Measurements from ENCODE around the gene ENGASE.

Gene ENGASE

DNA sequence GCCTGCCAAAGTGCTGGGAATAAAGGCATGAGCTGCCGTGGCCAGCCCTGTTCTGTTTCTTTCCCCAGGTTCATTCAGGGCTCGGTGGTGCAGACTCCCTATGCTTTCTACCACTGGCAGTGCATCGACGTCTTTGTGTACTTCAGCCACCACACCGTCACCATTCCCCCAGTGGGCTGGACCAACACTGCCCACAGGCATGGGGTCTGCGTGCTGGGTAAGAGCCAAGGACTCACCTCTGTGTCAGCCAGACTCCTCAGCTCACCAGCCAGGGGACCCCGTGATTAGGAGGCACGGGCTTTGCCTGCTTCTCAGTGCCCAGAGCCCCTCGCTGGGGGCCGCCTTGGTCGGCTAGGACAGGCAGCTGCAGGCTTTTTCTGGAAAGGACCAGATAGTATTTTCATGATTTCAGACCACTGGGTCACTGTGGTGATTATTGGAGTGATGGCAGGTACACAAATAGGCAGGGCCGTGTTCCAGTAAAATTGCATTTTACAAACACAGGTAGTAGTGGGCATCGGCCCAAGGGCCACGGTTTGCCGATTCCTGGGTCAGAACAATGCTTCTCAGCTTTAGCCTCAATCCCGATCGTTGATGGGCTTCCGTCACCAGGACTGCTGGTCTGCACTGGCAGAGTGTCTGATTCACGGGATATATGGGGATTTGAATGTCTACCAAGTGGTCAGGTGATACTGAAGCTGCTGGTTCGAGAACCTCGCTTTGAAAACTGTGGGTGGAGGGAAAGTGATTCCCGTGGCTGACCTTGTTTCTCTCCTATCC is 5.0 kb downstream of the ENGASE start:
- no peak overlapping the region for H3K4me3 ChIP-seq (ENCODE audit: low read depth in 1 of 2, low read length in 2 of 2)

DNA sequence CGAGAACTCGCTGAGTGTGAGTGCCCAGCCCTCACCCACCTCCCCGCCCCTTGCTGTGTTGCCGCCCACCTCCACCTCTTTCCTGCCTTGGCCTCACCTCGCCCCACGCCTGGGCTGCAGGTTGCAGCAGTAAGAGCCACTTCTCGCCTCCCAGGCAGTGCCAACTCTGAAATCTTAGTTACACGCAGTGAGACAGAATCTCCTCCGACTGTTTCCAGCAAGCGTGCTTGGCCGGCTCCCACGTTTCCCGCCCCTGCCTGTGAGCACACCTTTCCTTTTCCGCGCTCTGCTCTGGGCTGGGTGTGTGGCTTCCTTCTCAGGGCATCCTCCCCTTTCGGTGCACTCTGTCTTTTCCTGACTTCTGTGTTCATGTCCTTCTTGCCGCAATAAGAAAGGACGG is 5.7 kb downstream of the ENGASE start:
- H3K4me1 ChIP-seq (ENCODE audit: control insufficient read depth in 1 of 2, insufficient read depth in 2 of 2, low read length in 2 of 2) = peaks cover 8 to 12% of the 10 kb centered on the region in 2 donors
- H3K27me3 ChIP-seq (ENCODE audit: control insufficient read depth in 1 of 2, insufficient read depth in 2 of 2, low read length in 2 of 2) = no peaks in the 10 kb centered on the region
- H3K9me3 ChIP-seq (ENCODE audit: control insufficient read depth in 1 of 2, low read length in 2 of 2) = no peaks in the 10 kb centered on the region
- H3K9ac ChIP-seq (ENCODE audit: low read depth in 1 of 2, low read length in 2 of 2) = no peak overlapping the region
- H3K27ac ChIP-seq (ENCODE audit: low read depth, low read length) = no peak overlapping the region
- peaks cover 16 to 56% of the 10 kb centered on the region in 2 donors for H3K36me3 ChIP-seq (ENCODE audit: control insufficient read depth in 1 of 2, insufficient read depth in 2 of 2, low read length in 2 of 2)
- no peak overlapping the region for H3K4me3 ChIP-seq (ENCODE audit: low read depth in 1 of 2, low read length in 2 of 2)

More for the DNA sequence above, 5.0 kb downstream of the ENGASE start:
- Histone ChIP-seq H3K4me1 (ENCODE audit: control insufficient read depth in 1 of 2, insufficient read depth in 2 of 2, low read length in 2 of 2) (peaks cover 9 to 14% of the 10 kb centered on the region in 2 donors), H3K36me3 (ENCODE audit: control insufficient read depth in 1 of 2, insufficient read depth in 2 of 2, low read length in 2 of 2) (peaks cover 16 to 48% of the 10 kb centered on the region in 2 donors), H3K27ac (ENCODE audit: low read depth, low read length) (no peak overlapping the region), H3K27me3 (ENCODE audit: control insufficient read depth in 1 of 2, insufficient read depth in 2 of 2, low read length in 2 of 2) (no peaks in the 10 kb centered on the region), H3K9me3 (ENCODE audit: control insufficient read depth in 1 of 2, low read length in 2 of 2) (no peaks in the 10 kb centered on the region), H3K9ac (ENCODE audit: low read depth in 1 of 2, low read length in 2 of 2) (no peak overlapping the region)

DNA sequence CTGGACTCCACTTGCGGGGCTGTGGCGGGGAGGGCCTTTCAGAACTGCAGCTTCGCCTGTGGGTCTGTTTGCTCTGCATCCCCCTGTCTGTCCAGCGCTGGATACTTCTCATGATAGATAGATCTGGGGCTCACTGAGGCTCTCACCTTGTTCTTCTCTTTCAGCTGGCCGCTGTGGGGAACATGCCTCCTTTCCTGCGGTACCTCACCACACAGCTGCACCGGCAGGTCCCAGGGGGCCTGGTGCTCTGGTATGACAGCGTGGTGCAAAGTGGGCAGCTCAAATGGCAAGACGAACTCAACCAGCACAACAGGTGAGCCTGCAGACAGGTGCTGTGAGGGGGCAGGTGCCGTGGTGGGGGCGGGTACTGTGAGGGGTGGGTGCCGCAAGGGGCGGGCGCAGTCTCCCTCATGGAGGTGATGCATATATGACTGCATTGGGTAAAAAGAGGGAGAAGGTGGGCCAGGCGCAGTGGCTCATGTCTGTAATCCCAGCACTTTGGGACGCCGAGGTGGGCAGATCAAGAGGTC is 6.2 kb downstream of the ENGASE start:
- Histone ChIP-seq H3K9me3 (ENCODE audit: control insufficient read depth in 1 of 2, low read length in 2 of 2) (no peaks in the 10 kb centered on the region), H3K9ac (ENCODE audit: low read depth in 1 of 2, low read length in 2 of 2) (no peak overlapping the region), H3K27ac (ENCODE audit: low read depth, low read length) (no peak overlapping the region), H3K27me3 (ENCODE audit: control insufficient read depth in 1 of 2, insufficient read depth in 2 of 2, low read length in 2 of 2) (no peaks in the 10 kb centered on the region), H3K4me3 (ENCODE audit: low read depth in 1 of 2, low read length in 2 of 2) (no peak overlapping the region), H3K36me3 (ENCODE audit: control insufficient read depth in 1 of 2, insufficient read depth in 2 of 2, low read length in 2 of 2) (peaks cover 16 to 59% of the 10 kb centered on the region in 2 donors), H3K4me1 (ENCODE audit: control insufficient read depth in 1 of 2, insufficient read depth in 2 of 2, low read length in 2 of 2) (peaks cover 3 to 7% of the 10 kb centered on the region in 2 donors)

DNA sequence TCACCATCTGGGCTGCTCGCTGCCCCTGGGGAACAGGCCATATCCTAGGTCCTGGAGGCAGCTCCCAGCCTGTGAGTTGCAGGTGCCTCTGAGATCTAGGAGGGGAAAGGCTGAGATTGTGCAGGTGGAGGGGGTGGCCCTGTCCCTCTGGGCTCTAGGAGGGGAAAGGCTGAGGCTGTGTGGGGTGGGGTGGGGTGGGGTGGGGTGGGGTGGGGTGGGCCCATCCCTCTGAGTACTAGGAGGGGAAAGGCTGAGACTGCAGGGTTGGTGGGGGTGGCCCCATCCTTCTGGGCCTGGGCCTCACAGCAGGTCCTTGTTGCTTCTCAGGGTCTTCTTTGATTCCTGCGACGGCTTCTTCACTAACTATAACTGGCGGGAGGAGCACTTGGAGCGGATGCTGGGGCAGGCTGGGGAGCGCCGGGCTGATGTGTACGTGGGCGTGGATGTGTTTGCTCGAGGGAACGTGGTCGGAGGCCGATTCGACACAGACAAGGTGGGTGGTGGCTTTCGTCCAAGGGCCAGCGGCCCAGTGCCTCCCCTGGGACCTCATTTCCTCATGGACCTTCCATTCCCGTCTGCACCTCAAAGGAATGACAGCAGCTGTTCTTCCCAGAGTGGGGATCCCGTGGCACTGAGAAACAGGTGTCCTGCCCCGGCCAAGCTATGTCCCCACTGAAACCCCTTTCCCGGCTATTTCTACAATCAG is 7.1 kb downstream of the ENGASE start:
- H3K9ac ChIP-seq (ENCODE audit: low read depth in 1 of 2, low read length in 2 of 2) = no peak overlapping the region
- no peaks in the 10 kb centered on the region for H3K27me3 ChIP-seq (ENCODE audit: control insufficient read depth in 1 of 2, insufficient read depth in 2 of 2, low read length in 2 of 2)
- H3K4me3 ChIP-seq (ENCODE audit: low read depth in 1 of 2, low read length in 2 of 2) = no peak overlapping the region
- H3K36me3 ChIP-seq (ENCODE audit: control insufficient read depth in 1 of 2, insufficient read depth in 2 of 2, low read length in 2 of 2) = peaks cover 16 to 67% of the 10 kb centered on the region in 2 donors
- H3K9me3 ChIP-seq (ENCODE audit: control insufficient read depth in 1 of 2, low read length in 2 of 2) = no peaks in the 10 kb centered on the region
- H3K4me1 ChIP-seq (ENCODE audit: control insufficient read depth in 1 of 2, insufficient read depth in 2 of 2, low read length in 2 of 2) = peaks cover 0 to 4% of the 10 kb centered on the region in 2 donors
- no peak overlapping the region for H3K27ac ChIP-seq (ENCODE audit: low read depth, low read length)

DNA sequence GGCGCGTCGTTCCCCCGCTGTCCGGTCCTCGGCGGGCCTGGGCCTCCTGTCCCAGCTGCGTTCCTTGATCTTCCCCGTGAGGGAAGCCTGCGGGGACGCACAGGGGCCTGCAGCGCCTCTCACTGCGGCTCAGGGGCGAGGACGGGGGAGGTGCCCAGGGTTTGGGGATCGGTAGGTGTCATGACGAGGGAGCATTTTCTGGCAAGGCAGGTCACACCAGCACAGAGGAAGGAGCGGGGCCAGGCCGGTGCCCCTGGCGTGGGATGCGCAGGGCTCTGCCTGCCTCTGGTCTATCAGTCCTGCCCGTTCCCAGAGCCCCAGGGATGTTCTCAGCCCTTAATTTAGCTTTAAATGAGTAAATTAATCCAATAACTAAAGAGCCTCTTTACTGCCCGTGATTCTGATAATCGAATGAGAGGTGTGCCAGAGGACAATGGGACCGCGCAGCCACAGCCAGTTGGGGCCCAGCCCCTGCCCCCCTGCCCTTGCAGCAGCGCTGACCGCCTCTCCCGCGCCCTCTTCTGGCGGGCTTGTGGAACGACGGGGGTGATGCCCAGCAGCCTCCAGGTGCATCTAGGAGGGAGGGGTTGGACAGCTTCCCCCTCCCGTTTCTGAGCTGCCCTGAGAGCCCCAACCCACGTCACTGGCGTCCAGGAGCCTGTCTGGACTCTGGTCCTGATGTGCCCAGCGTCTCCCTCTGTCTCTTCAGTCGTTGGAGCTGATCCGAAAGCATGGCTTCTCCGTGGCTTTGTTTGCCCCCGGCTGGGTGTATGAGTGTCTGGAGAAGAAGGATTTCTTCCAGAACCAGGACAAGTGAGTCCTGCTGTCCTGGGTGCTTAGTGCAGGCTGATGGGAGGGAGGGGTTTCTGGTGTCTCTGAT is 7.9 kb downstream of the ENGASE start:
- Histone ChIP-seq H3K27ac (ENCODE audit: low read depth, low read length) (no peak overlapping the region), H3K27me3 (ENCODE audit: control insufficient read depth in 1 of 2, insufficient read depth in 2 of 2, low read length in 2 of 2) (no peaks in the 10 kb centered on the region), H3K36me3 (ENCODE audit: control insufficient read depth in 1 of 2, insufficient read depth in 2 of 2, low read length in 2 of 2) (peaks cover 14 to 74% of the 10 kb centered on the region in 2 donors), H3K9me3 (ENCODE audit: control insufficient read depth in 1 of 2, low read length in 2 of 2) (no peaks in the 10 kb centered on the region), H3K4me3 (ENCODE audit: low read depth in 1 of 2, low read length in 2 of 2) (no peak overlapping the region), H3K9ac (ENCODE audit: low read depth in 1 of 2, low read length in 2 of 2) (no peak overlapping the region), H3K4me1 (ENCODE audit: control insufficient read depth in 1 of 2, insufficient read depth in 2 of 2, low read length in 2 of 2) (peaks cover 0 to 4% of the 10 kb centered on the region in 2 donors)

DNA sequence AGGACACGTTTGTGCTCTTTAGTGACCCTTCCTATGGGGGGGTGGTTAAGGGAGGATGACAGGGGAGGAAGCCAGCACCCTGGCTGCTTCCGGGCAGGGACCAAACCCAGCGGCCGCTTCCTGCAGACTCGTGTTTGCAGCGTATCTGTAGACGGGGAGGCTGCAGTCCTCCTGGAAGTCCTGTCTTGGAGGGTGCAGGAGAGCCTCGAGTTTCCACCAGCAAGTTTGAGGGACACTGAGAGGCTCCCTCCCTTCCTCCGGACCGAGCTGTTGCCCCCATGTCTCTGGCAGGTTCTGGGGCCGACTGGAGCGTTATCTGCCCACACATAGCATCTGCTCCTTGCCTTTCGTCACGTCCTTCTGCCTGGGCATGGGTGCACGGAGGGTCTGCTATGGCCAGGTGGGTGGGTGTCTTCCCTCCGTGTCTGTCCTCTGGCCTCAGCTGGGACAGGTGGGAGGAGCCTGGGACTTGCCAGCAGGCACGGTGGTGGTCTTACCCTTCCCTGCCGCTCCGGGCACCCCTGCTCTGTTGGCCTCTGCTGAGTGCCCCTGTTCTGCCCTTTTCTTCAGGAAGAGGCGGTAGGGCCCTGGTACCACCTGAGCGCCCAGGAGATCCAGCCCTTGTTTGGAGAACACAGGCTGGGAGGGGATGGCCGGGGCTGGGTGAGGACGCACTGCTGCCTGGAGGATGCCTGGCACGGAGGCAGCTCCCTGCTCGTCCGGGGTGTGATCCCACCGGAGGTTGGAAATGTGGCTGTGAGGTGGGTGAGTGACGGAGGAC is 8.8 kb downstream of the ENGASE start:
- no peak overlapping the region for H3K27ac ChIP-seq (ENCODE audit: low read depth, low read length)
- no peaks in the 10 kb centered on the region for H3K9me3 ChIP-seq (ENCODE audit: control insufficient read depth in 1 of 2, low read length in 2 of 2)
- H3K27me3 ChIP-seq (ENCODE audit: control insufficient read depth in 1 of 2, insufficient read depth in 2 of 2, low read length in 2 of 2) = no peaks in the 10 kb centered on the region
- H3K9ac ChIP-seq (ENCODE audit: low read depth in 1 of 2, low read length in 2 of 2) = no peak overlapping the region
- peaks cover 14 to 74% of the 10 kb centered on the region in 2 donors for H3K36me3 ChIP-seq (ENCODE audit: control insufficient read depth in 1 of 2, insufficient read depth in 2 of 2, low read length in 2 of 2)
- H3K4me1 ChIP-seq (ENCODE audit: control insufficient read depth in 1 of 2, insufficient read depth in 2 of 2, low read length in 2 of 2) = peaks cover 0 to 4% of the 10 kb centered on the region in 2 donors
- H3K4me3 ChIP-seq (ENCODE audit: low read depth in 1 of 2, low read length in 2 of 2) = no peak overlapping the region

DNA sequence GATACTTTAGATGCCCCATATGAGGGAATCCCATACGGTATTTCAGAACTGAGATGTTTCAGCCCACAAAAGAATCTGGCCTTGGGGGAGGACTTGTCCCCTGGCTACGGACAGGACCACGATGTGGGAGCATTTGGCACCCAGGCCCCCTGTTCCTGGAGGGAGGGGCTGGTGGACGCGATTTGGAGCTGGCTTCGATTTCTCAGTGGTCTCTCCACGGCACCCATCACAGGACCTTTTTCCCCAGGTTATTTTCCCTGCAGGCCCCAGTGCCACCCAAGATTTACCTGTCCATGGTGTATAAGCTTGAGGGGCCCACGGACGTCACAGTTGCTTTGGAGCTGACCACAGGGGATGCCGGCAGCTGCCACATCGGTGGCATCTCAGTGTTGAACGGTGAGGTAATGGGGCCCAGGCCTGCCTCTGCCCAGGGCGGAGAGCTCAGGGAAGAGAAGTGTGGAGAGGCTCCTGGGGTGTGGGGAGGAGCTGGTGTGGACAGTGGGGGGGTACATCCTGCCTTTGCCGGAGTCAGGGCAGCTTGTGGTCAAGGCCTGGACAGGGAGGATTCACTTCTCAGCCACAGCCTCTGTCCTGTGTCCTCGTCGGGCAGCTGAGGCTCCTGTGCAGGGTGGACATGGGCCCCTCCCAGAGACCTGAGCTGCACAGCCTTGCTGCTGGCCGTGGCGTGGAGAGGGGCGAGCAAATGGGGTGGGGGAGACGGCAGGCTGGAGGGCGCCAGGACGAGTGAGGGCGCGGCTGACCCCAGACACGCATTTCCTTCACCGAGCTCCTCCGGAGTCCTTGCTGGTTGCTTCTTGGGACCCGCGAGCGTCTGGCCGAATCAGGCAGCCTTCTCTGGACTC is 9.9 kb downstream of the ENGASE start:
- Histone ChIP-seq H3K9ac (ENCODE audit: low read depth in 1 of 2, low read length in 2 of 2) (no peak overlapping the region), H3K4me1 (ENCODE audit: control insufficient read depth in 1 of 2, insufficient read depth in 2 of 2, low read length in 2 of 2) (no peaks in the 10 kb centered on the region), H3K9me3 (ENCODE audit: control insufficient read depth in 1 of 2, low read length in 2 of 2) (no peaks in the 10 kb centered on the region), H3K36me3 (ENCODE audit: control insufficient read depth in 1 of 2, insufficient read depth in 2 of 2, low read length in 2 of 2) (peaks cover 11 to 65% of the 10 kb centered on the region in 2 donors), H3K27ac (ENCODE audit: low read depth, low read length) (no peak overlapping the region), H3K4me3 (ENCODE audit: low read depth in 1 of 2, low read length in 2 of 2) (no peak overlapping the region), H3K27me3 (ENCODE audit: control insufficient read depth in 1 of 2, insufficient read depth in 2 of 2, low read length in 2 of 2) (no peaks in the 10 kb centered on the region)

DNA sequence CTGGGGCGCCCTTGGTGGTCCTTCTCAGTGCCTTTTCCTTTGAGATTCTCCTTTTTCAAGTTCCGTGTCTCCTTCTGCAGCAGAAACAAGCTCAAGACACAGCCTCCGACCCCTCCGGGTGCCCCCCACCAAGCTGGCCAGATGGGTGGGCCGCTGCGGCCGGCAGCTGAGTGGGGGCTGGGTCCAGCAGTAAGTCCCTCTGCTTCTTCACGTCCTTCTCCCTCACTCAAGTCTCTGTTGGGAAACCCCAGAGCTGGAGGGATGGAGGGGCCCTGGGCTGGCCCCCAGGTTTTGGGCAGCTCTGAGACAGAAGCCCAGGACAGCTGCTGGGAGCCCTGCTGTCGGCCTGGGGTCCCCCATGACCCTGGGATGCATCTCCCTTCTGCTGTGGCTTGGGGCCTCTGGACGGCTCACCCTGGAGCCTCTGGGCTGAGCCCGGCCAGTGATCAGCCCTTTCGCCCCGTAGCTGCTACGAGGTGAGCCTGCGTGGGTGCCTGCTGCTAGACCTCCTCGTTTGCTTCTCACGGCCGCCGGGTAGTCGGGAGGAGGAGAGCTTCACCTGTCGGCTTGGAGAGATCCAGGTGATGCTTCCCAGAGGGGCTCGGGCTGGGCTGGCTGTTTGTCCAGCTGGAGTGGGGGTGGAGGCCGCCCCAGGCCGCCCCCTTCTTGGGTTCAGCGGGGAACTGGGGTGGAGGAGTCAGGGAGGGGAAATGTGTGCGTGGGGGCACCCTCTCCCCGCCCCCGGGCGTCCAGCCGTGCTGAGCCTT is 10.7 kb downstream of the ENGASE start:
- no peak overlapping the region for H3K9ac ChIP-seq (ENCODE audit: low read depth in 1 of 2, low read length in 2 of 2)
- no peaks in the 10 kb centered on the region for H3K9me3 ChIP-seq (ENCODE audit: control insufficient read depth in 1 of 2, low read length in 2 of 2)
- H3K27ac ChIP-seq (ENCODE audit: low read depth, low read length) = no peak overlapping the region
- no peak overlapping the region for H3K4me3 ChIP-seq (ENCODE audit: low read depth in 1 of 2, low read length in 2 of 2)
- H3K36me3 ChIP-seq (ENCODE audit: control insufficient read depth in 1 of 2, insufficient read depth in 2 of 2, low read length in 2 of 2) = peaks cover 3 to 57% of the 10 kb centered on the region in 2 donors
- no peaks in the 10 kb centered on the region for H3K4me1 ChIP-seq (ENCODE audit: control insufficient read depth in 1 of 2, insufficient read depth in 2 of 2, low read length in 2 of 2)
- no peaks in the 10 kb centered on the region for H3K27me3 ChIP-seq (ENCODE audit: control insufficient read depth in 1 of 2, insufficient read depth in 2 of 2, low read length in 2 of 2)

Data from duodenal mucosa (tissue), 2 donors.